Measurements from ENCODE around the gene CELF1.

DNA sequence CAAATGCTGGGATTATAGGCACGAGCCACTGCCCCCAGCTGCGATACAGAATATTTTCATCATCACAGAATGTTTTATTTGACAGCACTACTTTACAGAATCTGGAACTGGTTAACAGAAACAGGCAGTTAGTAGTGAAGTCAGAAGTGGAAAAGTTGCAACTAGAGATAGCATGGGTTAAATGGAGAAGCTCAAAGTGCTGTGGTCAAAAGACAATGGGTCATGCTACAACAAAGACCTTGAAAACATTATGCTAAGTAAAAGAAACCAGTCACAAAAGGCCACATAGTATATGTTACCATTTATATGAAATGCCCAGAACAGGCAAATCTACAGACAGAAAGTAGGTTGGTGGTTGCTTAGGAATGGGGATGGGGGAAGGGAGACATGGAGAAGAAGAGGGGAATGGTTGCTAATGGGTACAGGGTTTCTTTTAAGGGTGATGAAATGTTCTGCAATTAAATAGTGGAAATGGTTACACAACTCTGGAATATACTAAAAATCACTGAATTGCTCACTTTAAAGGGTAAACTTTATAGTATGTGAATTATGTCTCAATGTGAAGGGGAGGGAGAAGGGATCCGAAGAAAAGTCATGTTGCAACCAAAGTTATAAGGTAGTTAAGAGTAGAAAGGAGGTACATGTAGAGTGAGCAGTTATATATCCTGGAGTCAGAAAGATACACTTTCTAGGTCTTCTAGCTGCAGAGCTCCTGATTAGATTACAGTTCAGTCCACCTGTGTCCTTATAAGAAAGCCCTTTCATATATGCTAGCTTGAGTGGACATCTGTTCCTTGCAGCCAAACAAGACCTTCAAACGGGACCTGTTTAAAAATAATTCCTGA lies 57.7 kb downstream of the CELF1 start:
- TF ChIP-seq EZH2 (IDR thresholded peaks at IDR 0.05; ENCODE audit: borderline replicate concordance, low read length) = no peak
- TF ChIP-seq, protein P1, sequence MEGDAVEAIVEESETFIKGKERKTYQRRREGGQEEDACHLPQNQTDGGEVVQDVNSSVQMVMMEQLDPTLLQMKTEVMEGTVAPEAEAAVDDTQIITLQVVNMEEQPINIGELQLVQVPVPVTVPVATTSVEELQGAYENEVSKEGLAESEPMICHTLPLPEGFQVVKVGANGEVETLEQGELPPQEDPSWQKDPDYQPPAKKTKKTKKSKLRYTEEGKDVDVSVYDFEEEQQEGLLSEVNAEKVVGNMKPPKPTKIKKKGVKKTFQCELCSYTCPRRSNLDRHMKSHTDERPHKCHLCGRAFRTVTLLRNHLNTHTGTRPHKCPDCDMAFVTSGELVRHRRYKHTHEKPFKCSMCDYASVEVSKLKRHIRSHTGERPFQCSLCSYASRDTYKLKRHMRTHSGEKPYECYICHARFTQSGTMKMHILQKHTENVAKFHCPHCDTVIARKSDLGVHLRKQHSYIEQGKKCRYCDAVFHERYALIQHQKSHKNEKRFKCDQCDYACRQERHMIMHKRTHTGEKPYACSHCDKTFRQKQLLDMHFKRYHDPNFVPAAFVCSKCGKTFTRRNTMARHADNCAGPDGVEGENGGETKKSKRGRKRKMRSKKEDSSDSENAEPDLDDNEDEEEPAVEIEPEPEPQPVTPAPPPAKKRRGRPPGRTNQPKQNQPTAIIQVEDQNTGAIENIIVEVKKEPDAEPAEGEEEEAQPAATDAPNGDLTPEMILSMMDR (IDR thresholded peaks at IDR 0.05; ENCODE audit: low read length) = no peak
